ENCODE data around the gene UNC5A.

GRCh38 chr5:176902102-176902814 is 91.9 kb downstream of the UNC5A start:
- TF ChIP-seq PATZ1 (CRISPR knock-in tag; IDR thresholded peaks at IDR 0.05; ENCODE audit: borderline replicate concordance) (no peak), ZNF565 (CRISPR knock-in tag; conservative IDR thresholded peaks at IDR 0.05; ENCODE audit: low read depth) (no peak), ARNTL (CRISPR knock-in tag; IDR thresholded peaks at IDR 0.05; ENCODE audit: borderline replicate concordance, low read depth) (no peak), CSRNP3 (CRISPR knock-in tag; IDR thresholded peaks at IDR 0.05) (no peak), ZFP3 (CRISPR knock-in tag; IDR thresholded peaks at IDR 0.05) (no peak)

All from SK-N-SH treated with all-trans-retinoic acid at 6 μM for 48 hours (cell line).